ENCODE data around the gene BRD2. TPM values are rescaled to one million over a fixed set of nuclear protein-coding genes. Genes with fewer than 3 reads are reported as not detected.
"Not testable (repeated sequence)": the region's sequence is repeated elsewhere in the genome, so short reads cannot be mapped to it uniquely, and the experiment has no call there.

Gene BRD2
- total RNA-seq, 6 experiments from 2014 or later, result 147 to 163 (median 157) TPM

GRCh38 chr6:32940656-32941213 is 27.7 kb upstream of the BRD2 start, which contains the start of gene HLA-DMB:
Gene HLA-DMB (minus strand): TSS chr6:32941028. CDS start chr6:32940807, 221 bp downstream.
- no peak within 1 kb of the TSS for H3K27ac Mint-ChIP-seq
- H3K36me3 Mint-ChIP-seq (ENCODE audit: low read depth), result no peaks in the 10 kb centered on the region
- peaks cover 51% of the 10 kb centered on the region for H3K27me3 Mint-ChIP-seq (ENCODE audit: insufficient read depth)
- H3K4me1 Mint-ChIP-seq (ENCODE audit: low read depth), result no peaks in the 10 kb centered on the region
- DNase-seq, result peak; percentile 72
- H3K4me3 Mint-ChIP-seq, result peak within 1 kb of the TSS; percentile 49
- TF ChIP-seq CTCF (IDR thresholded peaks at IDR 0.05), result no peak
- H3K9me3 Mint-ChIP-seq, result no peaks in the 10 kb centered on the region

GRCh38 chr6:32941214-32941768 is 27.1 kb upstream of the BRD2 start:
- no peaks in the 10 kb centered on the region for H3K4me1 Mint-ChIP-seq (ENCODE audit: low read depth)
- H3K9me3 Mint-ChIP-seq, result no peaks in the 10 kb centered on the region
- H3K27me3 Mint-ChIP-seq (ENCODE audit: insufficient read depth), result peaks cover 45% of the 10 kb centered on the region
- no peak for TF ChIP-seq CTCF (IDR thresholded peaks at IDR 0.05)
- no peak for DNase-seq
- no peaks in the 10 kb centered on the region for H3K36me3 Mint-ChIP-seq (ENCODE audit: low read depth)
- no peak overlapping the region for H3K4me3 Mint-ChIP-seq
- no peak overlapping the region for H3K27ac Mint-ChIP-seq

GRCh38 chr6:32942555-32943123 is 25.8 kb upstream of the BRD2 start:
- H3K27me3 Mint-ChIP-seq (ENCODE audit: insufficient read depth), result peaks cover 34% of the 10 kb centered on the region
- not testable (repeated sequence) for H3K27ac Mint-ChIP-seq; H3K4me3 Mint-ChIP-seq; H3K9me3 Mint-ChIP-seq; H3K4me1 Mint-ChIP-seq (ENCODE audit: low read depth); DNase-seq; H3K36me3 Mint-ChIP-seq (ENCODE audit: low read depth)

GRCh38 chr6:32943864-32944649 is 24.3 kb upstream of the BRD2 start:
- DNase-seq, result no peak
- no peak overlapping the region for H3K27ac Mint-ChIP-seq
- TF ChIP-seq CTCF (IDR thresholded peaks at IDR 0.05), result no peak
- no peaks in the 10 kb centered on the region for H3K9me3 Mint-ChIP-seq
- H3K27me3 Mint-ChIP-seq (ENCODE audit: insufficient read depth), result peaks cover 25% of the 10 kb centered on the region
- no peaks in the 10 kb centered on the region for H3K36me3 Mint-ChIP-seq (ENCODE audit: low read depth)
- H3K4me3 Mint-ChIP-seq, result no peak overlapping the region; the same call in 1 of the 2 replicates
- no peaks in the 10 kb centered on the region for H3K4me1 Mint-ChIP-seq (ENCODE audit: low read depth)

- H3K27ac Mint-ChIP-seq, result no peak overlapping the region
- H3K9me3 Mint-ChIP-seq, result no peaks in the 10 kb centered on the region
- no peak overlapping the region for H3K4me3 Mint-ChIP-seq
- no peak for DNase-seq
- no peaks in the 10 kb centered on the region for H3K4me1 Mint-ChIP-seq (ENCODE audit: low read depth)
- no peaks in the 10 kb centered on the region for H3K36me3 Mint-ChIP-seq (ENCODE audit: low read depth)
- no peak for TF ChIP-seq CTCF (IDR thresholded peaks at IDR 0.05)
- H3K27me3 Mint-ChIP-seq (ENCODE audit: insufficient read depth), result peaks cover 28% of the 10 kb centered on the region
Observed at GRCh38 chr6:32945108-32945760, 23.2 kb upstream of the BRD2 start.
